Epithelial cell of proximal tubule (primary cell): ENCODE results near the gene TCF7L2. TPM values are rescaled to one million over a fixed set of nuclear protein-coding genes. Genes with fewer than 3 reads are reported as not detected.

ENCODE experiments used
- DNase-seq: peaks from one replicate; pipeline ENCODE4 v3.0.0-alpha.2; 2011; ENCODE audit warnings: low read depth
- H3K4me3 ChIP-seq: 2 replicates; pipeline ENCODE4 v1.5.1; 2011; ENCODE audit warnings: low read depth, mild to moderate bottlenecking, low read length
- total RNA-seq: library from RNA; depleted of rRNA; stranded (reverse); fragments of >200 nt; gene quantifications from 2 replicates; pipeline ENCODE4 v1.2.3, GENCODE V29; 2015
- TF ChIP-seq, protein P1 (sequence below): conservative IDR thresholded peaks from 2 replicates; pipeline ENCODE4 v1.5.1; 2012; ENCODE audit warnings: low read depth, mild to moderate bottlenecking, low read length

TCF7L2 gene
- total RNA-seq, 1 donor from 2014 or later: 5.4 TPM

DNA sequence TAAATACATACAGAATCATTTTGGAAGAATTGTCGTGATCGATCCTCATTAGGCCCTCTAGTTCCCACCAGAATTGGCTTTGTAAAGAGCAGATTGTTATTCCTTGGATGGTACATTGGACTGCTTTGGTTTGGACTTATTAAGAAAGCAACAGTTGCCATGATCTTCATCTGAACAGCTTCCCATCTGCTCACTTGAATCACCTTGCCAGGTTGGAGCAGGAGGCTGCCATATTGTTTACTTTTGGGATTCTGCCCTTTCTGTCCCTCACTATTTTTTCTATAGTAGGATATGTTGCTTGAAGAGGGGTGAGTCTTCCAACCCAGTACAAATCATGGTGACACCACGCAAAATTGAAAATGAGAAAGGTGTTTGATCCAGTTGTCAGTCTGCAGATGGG, 199.6 kb downstream of the TCF7L2 start:
- DNase-seq: no peak
- H3K4me3 ChIP-seq: no peak overlapping the region
- TF ChIP-seq, protein P1, sequence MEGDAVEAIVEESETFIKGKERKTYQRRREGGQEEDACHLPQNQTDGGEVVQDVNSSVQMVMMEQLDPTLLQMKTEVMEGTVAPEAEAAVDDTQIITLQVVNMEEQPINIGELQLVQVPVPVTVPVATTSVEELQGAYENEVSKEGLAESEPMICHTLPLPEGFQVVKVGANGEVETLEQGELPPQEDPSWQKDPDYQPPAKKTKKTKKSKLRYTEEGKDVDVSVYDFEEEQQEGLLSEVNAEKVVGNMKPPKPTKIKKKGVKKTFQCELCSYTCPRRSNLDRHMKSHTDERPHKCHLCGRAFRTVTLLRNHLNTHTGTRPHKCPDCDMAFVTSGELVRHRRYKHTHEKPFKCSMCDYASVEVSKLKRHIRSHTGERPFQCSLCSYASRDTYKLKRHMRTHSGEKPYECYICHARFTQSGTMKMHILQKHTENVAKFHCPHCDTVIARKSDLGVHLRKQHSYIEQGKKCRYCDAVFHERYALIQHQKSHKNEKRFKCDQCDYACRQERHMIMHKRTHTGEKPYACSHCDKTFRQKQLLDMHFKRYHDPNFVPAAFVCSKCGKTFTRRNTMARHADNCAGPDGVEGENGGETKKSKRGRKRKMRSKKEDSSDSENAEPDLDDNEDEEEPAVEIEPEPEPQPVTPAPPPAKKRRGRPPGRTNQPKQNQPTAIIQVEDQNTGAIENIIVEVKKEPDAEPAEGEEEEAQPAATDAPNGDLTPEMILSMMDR: no peak

DNA sequence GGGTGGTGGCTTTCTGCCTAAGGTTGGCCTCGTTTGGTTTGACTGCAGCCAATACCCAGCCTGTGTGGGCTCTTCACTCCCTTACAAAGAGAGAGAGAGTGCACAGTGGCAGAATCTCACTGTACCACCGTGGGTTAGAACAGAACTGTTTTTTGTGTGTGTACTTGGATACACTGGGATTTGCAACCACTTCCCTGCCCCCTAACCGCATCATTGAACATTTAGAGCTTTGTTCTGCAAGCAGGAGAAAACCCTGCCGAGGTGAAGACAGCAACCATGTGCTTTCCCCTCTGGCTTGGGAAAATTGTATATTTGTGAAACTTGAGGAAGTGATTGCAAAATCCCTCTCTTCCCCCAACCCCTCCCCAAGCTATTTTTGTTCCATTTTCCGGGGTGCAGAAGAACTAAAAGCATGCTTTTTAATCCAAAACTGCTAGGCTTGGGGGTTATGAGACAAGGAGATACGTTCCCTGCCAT, 201.2 kb downstream of the TCF7L2 start:
- TF ChIP-seq, protein P1: no peak
- no peak overlapping the region for H3K4me3 ChIP-seq
- DNase-seq: no peak

DNA sequence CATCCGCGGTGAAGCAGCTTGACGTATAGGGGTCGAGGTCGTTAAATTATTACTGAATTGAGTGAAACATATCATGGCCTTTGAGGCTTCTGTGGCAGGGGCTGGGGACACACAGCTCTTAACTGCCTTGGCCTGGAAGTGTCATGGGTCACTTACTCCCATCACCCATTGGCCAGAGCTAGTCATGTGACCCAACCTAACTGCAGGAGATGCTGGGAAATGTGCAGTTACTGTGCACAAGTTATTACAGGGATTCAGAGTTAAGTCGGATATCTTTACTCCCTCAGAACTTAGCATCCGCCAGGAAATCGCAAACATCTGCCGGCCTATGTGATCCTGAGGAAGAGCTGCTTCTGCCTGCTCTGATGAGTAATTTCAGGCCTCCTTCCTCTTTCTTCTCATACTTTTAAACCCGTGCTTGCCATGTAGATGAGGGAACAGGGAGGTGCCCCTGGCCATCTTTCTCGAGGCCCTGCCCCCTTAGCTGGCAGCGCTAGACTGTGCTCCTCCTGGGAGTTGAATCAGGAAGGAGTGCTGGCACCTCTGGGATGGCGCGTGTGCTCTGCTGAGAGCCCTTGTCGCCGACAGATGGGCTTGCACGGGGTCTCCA, 203.6 kb downstream of the TCF7L2 start:
- DNase-seq: no peak
- no peak overlapping the region for H3K4me3 ChIP-seq
- TF ChIP-seq, protein P1: no peak

DNA sequence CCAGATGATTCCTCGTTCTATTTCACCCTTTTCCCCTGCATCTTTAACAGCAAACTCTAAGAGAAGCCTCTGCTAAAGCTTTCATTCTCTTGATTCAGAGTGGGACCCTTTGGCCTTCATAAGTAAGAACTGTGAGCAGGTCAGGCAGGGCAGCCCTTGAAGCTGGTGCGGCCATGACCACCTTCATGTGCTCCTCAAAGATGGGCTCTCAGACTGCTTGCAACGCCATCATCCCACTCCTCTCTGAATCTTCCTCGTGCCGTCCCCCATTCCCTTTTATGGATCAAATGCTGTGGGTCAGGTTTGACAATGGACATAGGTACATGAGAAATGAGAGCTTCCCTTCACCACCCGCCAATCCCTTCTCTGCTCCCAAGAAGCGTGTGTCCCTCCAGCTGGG, 207.4 kb downstream of the TCF7L2 start:
- H3K4me3 ChIP-seq: no peak overlapping the region
- no peak for DNase-seq
- TF ChIP-seq, protein P1: no peak

DNA sequence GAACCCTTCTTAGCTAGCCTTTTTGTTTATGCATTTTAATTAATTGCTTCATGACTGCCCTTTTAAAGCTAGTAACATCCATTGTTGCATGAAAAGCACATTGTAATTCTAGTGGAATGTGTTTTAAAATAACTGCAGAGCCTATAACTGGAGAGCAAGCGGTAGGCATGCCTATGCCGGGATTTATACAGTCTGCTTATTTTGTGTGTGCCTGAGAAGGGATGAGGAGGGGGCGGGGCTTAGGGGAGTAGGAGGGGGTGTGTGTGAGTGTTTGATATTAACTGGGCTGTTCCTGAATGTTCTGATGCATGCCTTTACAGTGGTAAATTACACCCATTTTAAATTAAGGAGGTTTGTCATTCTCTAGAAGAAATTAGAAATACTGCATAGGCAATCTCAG, 208.1 kb downstream of the TCF7L2 start:
- DNase-seq: no peak
- TF ChIP-seq, protein P1: no peak

DNA sequence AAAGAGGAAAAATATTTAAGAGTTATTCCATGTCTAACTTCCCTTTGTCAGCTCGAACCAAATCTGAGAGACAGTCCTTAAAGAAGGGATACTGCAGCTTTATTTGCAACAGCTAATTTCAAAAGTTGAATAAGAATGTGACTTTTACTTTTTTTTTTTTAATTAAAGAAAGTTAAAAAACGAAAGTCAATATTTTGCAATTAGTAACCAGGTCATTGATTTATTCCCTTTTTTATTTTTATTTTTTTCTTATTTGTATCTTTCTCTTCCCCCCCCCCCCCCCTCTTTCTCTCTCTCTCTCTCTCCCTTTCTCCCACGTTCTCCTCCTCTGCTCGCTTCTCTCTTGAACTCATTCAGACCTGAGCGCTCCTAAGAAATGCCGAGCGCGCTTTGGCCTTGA, 209.5 kb downstream of the TCF7L2 start:
- no peak overlapping the region for H3K4me3 ChIP-seq
- DNase-seq: no peak
- TF ChIP-seq, protein P1: no peak

More for the DNA sequence above, 208.1 kb downstream of the TCF7L2 start:
- H3K4me3 ChIP-seq: no peak overlapping the region

DNA sequence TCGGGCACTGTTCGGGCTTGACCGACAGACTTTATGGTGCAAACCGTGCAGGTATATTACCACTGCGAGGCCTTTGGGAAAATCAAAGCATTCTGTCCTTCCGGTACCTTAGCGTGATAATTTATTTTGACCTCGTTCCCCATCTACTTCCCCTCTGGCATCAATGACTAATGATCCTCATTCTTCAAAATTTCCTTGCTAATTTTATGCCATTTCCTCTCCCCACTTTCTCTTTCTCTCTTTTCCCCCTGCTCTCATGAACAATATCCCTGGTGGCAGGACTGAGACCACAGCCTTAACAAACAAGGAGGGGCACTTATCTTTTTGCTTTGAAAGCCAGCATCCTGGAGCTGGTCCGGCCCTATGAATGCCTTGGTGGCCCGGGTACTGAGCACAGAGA, 210.6 kb downstream of the TCF7L2 start:
- TF ChIP-seq, protein P1: no peak
- DNase-seq: no peak
- no peak overlapping the region for H3K4me3 ChIP-seq
